ENCODE results near the gene PTPRK. TPM values are rescaled to one million over a fixed set of nuclear protein-coding genes. Genes with fewer than 3 reads are reported as not detected.
A peak's percentile ranks its signal among the peaks of the same experiment; 100 is the strongest.

The PTPRK gene
- total and polyA plus RNA-seq, 8 donors: 57.0 to 90.4 (median 78.6) TPM

- H3K9me3 ChIP-seq: no peaks in the 10 kb centered on the region
- TF ChIP-seq, protein P1, sequence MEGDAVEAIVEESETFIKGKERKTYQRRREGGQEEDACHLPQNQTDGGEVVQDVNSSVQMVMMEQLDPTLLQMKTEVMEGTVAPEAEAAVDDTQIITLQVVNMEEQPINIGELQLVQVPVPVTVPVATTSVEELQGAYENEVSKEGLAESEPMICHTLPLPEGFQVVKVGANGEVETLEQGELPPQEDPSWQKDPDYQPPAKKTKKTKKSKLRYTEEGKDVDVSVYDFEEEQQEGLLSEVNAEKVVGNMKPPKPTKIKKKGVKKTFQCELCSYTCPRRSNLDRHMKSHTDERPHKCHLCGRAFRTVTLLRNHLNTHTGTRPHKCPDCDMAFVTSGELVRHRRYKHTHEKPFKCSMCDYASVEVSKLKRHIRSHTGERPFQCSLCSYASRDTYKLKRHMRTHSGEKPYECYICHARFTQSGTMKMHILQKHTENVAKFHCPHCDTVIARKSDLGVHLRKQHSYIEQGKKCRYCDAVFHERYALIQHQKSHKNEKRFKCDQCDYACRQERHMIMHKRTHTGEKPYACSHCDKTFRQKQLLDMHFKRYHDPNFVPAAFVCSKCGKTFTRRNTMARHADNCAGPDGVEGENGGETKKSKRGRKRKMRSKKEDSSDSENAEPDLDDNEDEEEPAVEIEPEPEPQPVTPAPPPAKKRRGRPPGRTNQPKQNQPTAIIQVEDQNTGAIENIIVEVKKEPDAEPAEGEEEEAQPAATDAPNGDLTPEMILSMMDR (IDR thresholded peaks at IDR 0.05): no peak
- no peaks in the 10 kb centered on the region for H3K4me1 ChIP-seq
- H3K36me3 ChIP-seq: no peaks in the 10 kb centered on the region
- H3K27ac ChIP-seq: no peak overlapping the region
- intact Hi-C loops (cut with DNase I): no loop called here
- H3K4me3 ChIP-seq: no peak overlapping the region
- no peaks in the 10 kb centered on the region for H3K27me3 ChIP-seq
- DNase-seq (no peak), ATAC-seq (no peak)
Observed at GRCh38 chr6:127946388-127946787, 574.0 kb downstream of the PTPRK start.

- ATAC-seq (no peak), DNase-seq (no peak)
- intact Hi-C loops (cut with DNase I): no loop called here
- Histone ChIP-seq H3K27ac (no peak overlapping the region), H3K9me3 (no peaks in the 10 kb centered on the region), H3K4me1 (no peaks in the 10 kb centered on the region), H3K27me3 (no peaks in the 10 kb centered on the region), H3K4me3 (no peak overlapping the region), H3K36me3 (no peaks in the 10 kb centered on the region)
- TF ChIP-seq, protein P1 (IDR thresholded peaks at IDR 0.05): no peak
Observed at GRCh38 chr6:127945434-127946097, 574.8 kb downstream of the PTPRK start.

DNA sequence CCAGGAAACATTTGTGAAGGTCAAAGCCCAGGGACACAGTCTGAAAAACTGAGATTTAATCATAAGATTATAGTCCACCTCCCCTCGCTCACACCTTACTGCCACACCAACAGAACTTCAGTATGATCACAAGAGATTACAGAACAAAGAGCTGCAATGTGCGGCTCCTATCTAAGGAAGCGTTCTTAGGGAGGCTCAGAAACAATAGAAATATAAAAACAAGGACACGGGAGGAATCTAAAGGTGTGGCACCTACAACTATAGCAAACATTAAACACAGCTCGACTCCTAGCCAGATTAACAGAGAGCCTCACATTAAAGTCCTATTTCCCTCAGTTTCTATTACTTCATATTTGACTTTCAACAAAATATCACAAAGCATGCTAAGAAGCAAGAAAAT lies 579.2 kb downstream of the PTPRK start:
- H3K27ac ChIP-seq: no peak overlapping the region
- no peak for ATAC-seq

GRCh38 chr6:127939442-127940066 lies 580.8 kb downstream of the PTPRK start:
- intact Hi-C loops (cut with DNase I): no loop called here
- Histone ChIP-seq H3K27ac (peak overlapping the region in 1 of 2 donors; percentile 38), H3K36me3 (no peaks in the 10 kb centered on the region), H3K4me3 (no peak overlapping the region), H3K9me3 (no peaks in the 10 kb centered on the region), H3K27me3 (no peaks in the 10 kb centered on the region), H3K4me1 (peaks cover 0 to 3% of the 10 kb centered on the region in 2 donors)
- ATAC-seq (peak; percentile 88), DNase-seq (peak in 2 of 4 donors; percentile 7 to 37)
- TF ChIP-seq, protein P1 (IDR thresholded peaks at IDR 0.05): no peak

More for the DNA sequence above, 579.2 kb downstream of the PTPRK start:
- intact Hi-C loops (cut with DNase I): no loop called here
- Histone ChIP-seq H3K4me1 (peaks cover 0 to 3% of the 10 kb centered on the region in 2 donors), H3K4me3 (no peak overlapping the region), H3K9me3 (no peaks in the 10 kb centered on the region), H3K27me3 (no peaks in the 10 kb centered on the region), H3K36me3 (no peaks in the 10 kb centered on the region)
- DNase-seq: no peak
- TF ChIP-seq, protein P1 (IDR thresholded peaks at IDR 0.05): no peak

GRCh38 chr6:127938701-127939100 lies 581.7 kb downstream of the PTPRK start:
- TF ChIP-seq, protein P1 (IDR thresholded peaks at IDR 0.05): no peak
- Histone ChIP-seq H3K27me3 (no peaks in the 10 kb centered on the region), H3K36me3 (no peaks in the 10 kb centered on the region), H3K9me3 (no peaks in the 10 kb centered on the region), H3K27ac (no peak overlapping the region), H3K4me3 (no peak overlapping the region), H3K4me1 (peaks cover 0 to 3% of the 10 kb centered on the region in 2 donors)
- intact Hi-C loops (cut with DNase I): no loop called here
- DNase-seq: no peak
- peak; percentile 44 for ATAC-seq

Data from left lung (tissue), 10 donors.